Endothelial cell of umbilical vein (primary cell): ENCODE measurements around the gene TMPRSS4. TPM values are rescaled to one million over a fixed set of nuclear protein-coding genes. Genes with fewer than 3 reads are reported as not detected.

ENCODE experiments used
- BruUV-seq: library from RNA; stranded (reverse); fragments of 400-500 nt; replicated peaks from 2 replicates; lab custom pipeline; 2021; lab: Mats Ljungman, UMichigan
- CTCF ChIA-PET: fragments of 300-600, 350-600 bp; sonication (Branson Sonifier 250); formaldehyde crosslinking; loops from one replicate; lab custom pipeline; 2021; ENCODE audit warnings: antibody characterized with exemption, inconsistent platforms; lab: Charles Lee
- POLR2A ChIA-PET: fragments of 300-600, 350-600 bp; sonication (Branson Sonifier 250); formaldehyde crosslinking; loops from one replicate; lab custom pipeline; 2021; ENCODE audit warnings: antibody characterized with exemption, inconsistent platforms; lab: Charles Lee
- DNase-seq: peaks from one replicate; pipeline ENCODE4 v3.0.0-alpha.2; 2011; ENCODE audit warnings: low read depth, low spot score
- FAIRE-seq: peaks from 2 replicates; lab custom pipeline; 2011; peaks lifted over from hg19 to GRCh38; lab: Jason Lieb, UNC
- H2AFZ ChIP-seq: 2 replicates; pipeline ENCODE4 v1.6.0; 2012; ENCODE audit warnings: low read depth, low read length, control low read depth, inconsistent platforms
- H3K27ac ChIP-seq: 2 replicates; pipeline ENCODE4 v1.5.1; 2011; ENCODE audit warnings: low read depth, mild to moderate bottlenecking, control low read depth, low read length, moderate library complexity; ENCODE audit not compliant: insufficient read depth
- H3K27me3 ChIP-seq, 2 experiments: 2 replicates each; pipeline versions ENCODE4 v1.6.0 to v1.6.1; 2011; ENCODE audit warnings: low read length in 2 of 2, mixed read lengths in 1 of 2; ENCODE audit not compliant: control insufficient read depth in 2 of 2, insufficient read depth in 2 of 2
- H3K36me3 ChIP-seq, 2 experiments: 2 replicates in 1 of 2; 3 replicates in 1 of 2; pipeline ENCODE4 v1.5.1; 2011; ENCODE audit warnings: low read length in 2 of 2, mild to moderate bottlenecking in 1 of 2, moderate library complexity in 1 of 2; ENCODE audit not compliant: control insufficient read depth in 2 of 2, insufficient read depth in 2 of 2; ENCODE audit errors: extremely low read depth in 1 of 2
- H3K4me1 ChIP-seq: 3 replicates; pipeline ENCODE4 v1.5.1; 2011; ENCODE audit warnings: mild to moderate bottlenecking, low read length; ENCODE audit not compliant: control insufficient read depth, insufficient read depth; ENCODE audit errors: extremely low read depth
- H3K4me2 ChIP-seq: 2 replicates; pipeline ENCODE4 v1.6.1; 2011; ENCODE audit warnings: low read length, control low read depth, mixed read lengths; ENCODE audit not compliant: insufficient read depth
- H3K4me3 ChIP-seq, 3 experiments: fragments of 200-600 bp in 1 of 3; sonication (generic), shearing (Covaris generic) in 1 of 3; replicated peaks in 1 of 3; 2 replicates each; pipeline ENCODE4 v1.5.1; 2011 to 2016; ENCODE audit warnings: control low read depth in 3 of 3, low read length in 3 of 3, mild to moderate bottlenecking in 2 of 3, inconsistent platforms in 1 of 3, low read depth in 1 of 3, moderate library complexity in 1 of 3; ENCODE audit not compliant: insufficient read depth in 1 of 3
- H3K79me2 ChIP-seq: 2 replicates; pipeline ENCODE4 v1.6.0; 2012; ENCODE audit warnings: low read length, inconsistent platforms; ENCODE audit not compliant: control insufficient read depth, insufficient read depth
- H3K9ac ChIP-seq: replicated peaks from 2 replicates; pipeline ENCODE3; 2011; ENCODE audit warnings: low read length, control low read depth; ENCODE audit not compliant: insufficient read depth; ENCODE audit errors: extremely low read depth
- H3K9me1 ChIP-seq: replicated peaks from 3 replicates; pipeline ENCODE4 v1.6.0; 2011; ENCODE audit warnings: mild to moderate bottlenecking, low read length; ENCODE audit not compliant: control insufficient read depth, insufficient read depth; ENCODE audit errors: extremely low read depth
- H3K9me3 ChIP-seq: replicated peaks from 2 replicates; pipeline ENCODE4 v1.5.1; 2012; ENCODE audit warnings: low read length, inconsistent platforms; ENCODE audit not compliant: control insufficient read depth, insufficient read depth
- H4K20me1 ChIP-seq: replicated peaks from 2 replicates; pipeline ENCODE3; 2011; ENCODE audit warnings: mild to moderate bottlenecking, low read length; ENCODE audit not compliant: control insufficient read depth, insufficient read depth; ENCODE audit errors: extremely low read depth
- FOS ChIP-seq: IDR thresholded peaks from 2 replicates; pipeline ENCODE4 v1.6.1; 2011; ENCODE audit warnings: mild to moderate bottlenecking, low read length, moderate library complexity, borderline replicate concordance; ENCODE audit not compliant: insufficient read depth
- JUN ChIP-seq: IDR thresholded peaks from 2 replicates; pipeline ENCODE4 v1.6.1; 2011; ENCODE audit warnings: borderline replicate concordance, low read depth; ENCODE audit not compliant: insufficient read length, insufficient read depth
- POLR2A ChIP-seq: IDR thresholded peaks from 2 replicates; pipeline ENCODE4 v1.6.1; 2012; ENCODE audit warnings: low read depth, mild to moderate bottlenecking, control low read depth, low read length
- POLR2AphosphoS5 ChIP-seq: IDR thresholded peaks from 2 replicates; pipeline ENCODE4 v1.6.1; 2012; ENCODE audit warnings: low read depth, mild to moderate bottlenecking, control low read depth, low read length, moderate library complexity; ENCODE audit not compliant: insufficient read depth
- dilution Hi-C: fragments of 300-500 bp; cut with MboI; formaldehyde crosslinking; loops from one replicate; pipeline ENCODE4 v1.15.0; 2019; ENCODE audit warnings: low sequenced_read_pairs; ENCODE audit not compliant: extremely low pct_ligation_motif_present
- intact Hi-C: fragments of 100-400 bp; cut with micrococcal nuclease; formaldehyde crosslinking; loops from one replicate; pipeline ENCODE4 v1.10.0; 2022
- polyA plus RNA-seq, 4 experiments: library from polyadenylated mRNA; depleted of rRNA in 3 of 4; stranded (reverse) in 3 of 4; unstranded in 1 of 4; fragments of >200 nt; gene quantifications; 2 replicates each; pipeline versions ENCODE4 v1.2.1 to v1.2.3, GENCODE V29; 2011 to 2012; ENCODE audit warnings: missing spikeins in 1 of 4
- total RNA-seq: library from RNA; stranded (reverse); gene quantifications from 2 replicates; pipeline ENCODE4 v1.2.3, GENCODE V29; 2021
- TF ChIP-seq, protein P1 (sequence below): IDR thresholded peaks from 2 replicates; pipeline ENCODE4 v1.6.1; 2011; ENCODE audit not compliant: insufficient read depth, insufficient read length
- TF ChIP-seq, protein P2 (sequence below), 2 donors: IDR thresholded peaks; 1 replicate in 1 of 2; 2 replicates in 1 of 2; pipeline ENCODE4 v1.5.1; 2011; ENCODE audit warnings: low read length in 2 of 2, mild to moderate bottlenecking in 2 of 2, moderate library complexity in 2 of 2, control low read depth in 1 of 2, inconsistent platforms in 1 of 2, low read depth in 1 of 2; ENCODE audit not compliant: insufficient read depth in 1 of 2; ENCODE audit errors: extremely low read depth in 1 of 2

Gene TMPRSS4
- total and polyA plus RNA-seq, 2 donors (not counting 3 experiments of a cell fraction or from before 2014, with no cell fraction given) = not detected

DNA sequence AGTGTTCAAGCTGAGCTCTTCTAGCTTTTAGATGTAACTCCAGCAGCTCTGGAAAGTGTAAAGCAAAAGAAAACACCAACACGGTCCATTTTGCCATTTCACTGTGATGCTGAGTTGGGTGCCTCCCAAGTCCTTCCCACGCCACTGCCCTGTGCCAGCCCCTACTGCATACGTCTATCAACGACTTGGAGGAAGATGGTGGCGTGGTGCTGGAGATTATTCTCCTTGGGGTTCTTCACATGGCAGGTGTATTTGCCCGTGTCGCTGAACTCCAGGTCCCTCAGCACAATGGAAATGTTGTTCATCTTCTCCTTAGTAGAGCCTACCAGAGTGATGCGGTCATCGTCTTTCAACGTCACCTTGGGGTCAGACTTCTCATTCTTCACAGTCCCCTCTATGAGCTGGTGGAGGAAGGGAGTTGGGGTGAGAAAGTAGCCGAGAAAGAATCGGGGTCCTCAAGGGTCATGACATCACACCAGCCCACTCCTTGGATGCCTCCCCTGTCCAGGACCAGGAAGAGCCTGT is 66.8 kb downstream of the TMPRSS4 start:
- H4K20me1 ChIP-seq = no peaks in the 10 kb centered on the region
- no peak for TF ChIP-seq POLR2A
- TF ChIP-seq, protein P1, sequence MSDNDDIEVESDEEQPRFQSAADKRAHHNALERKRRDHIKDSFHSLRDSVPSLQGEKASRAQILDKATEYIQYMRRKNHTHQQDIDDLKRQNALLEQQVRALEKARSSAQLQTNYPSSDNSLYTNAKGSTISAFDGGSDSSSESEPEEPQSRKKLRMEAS = no peak
- TF ChIP-seq JUN = no peak
- TF ChIP-seq FOS = no peak
- TF ChIP-seq, protein P2, sequence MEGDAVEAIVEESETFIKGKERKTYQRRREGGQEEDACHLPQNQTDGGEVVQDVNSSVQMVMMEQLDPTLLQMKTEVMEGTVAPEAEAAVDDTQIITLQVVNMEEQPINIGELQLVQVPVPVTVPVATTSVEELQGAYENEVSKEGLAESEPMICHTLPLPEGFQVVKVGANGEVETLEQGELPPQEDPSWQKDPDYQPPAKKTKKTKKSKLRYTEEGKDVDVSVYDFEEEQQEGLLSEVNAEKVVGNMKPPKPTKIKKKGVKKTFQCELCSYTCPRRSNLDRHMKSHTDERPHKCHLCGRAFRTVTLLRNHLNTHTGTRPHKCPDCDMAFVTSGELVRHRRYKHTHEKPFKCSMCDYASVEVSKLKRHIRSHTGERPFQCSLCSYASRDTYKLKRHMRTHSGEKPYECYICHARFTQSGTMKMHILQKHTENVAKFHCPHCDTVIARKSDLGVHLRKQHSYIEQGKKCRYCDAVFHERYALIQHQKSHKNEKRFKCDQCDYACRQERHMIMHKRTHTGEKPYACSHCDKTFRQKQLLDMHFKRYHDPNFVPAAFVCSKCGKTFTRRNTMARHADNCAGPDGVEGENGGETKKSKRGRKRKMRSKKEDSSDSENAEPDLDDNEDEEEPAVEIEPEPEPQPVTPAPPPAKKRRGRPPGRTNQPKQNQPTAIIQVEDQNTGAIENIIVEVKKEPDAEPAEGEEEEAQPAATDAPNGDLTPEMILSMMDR (IDR thresholded peaks at IDR 0.05; ENCODE audit: extremely low read depth in 1 of 2, insufficient read depth in 1 of 2, low read depth in 1 of 2, low read length in 2 of 2) = no peak
- TF ChIP-seq POLR2AphosphoS5 = no peak
- H3K4me2 ChIP-seq = no peak overlapping the region
- intact Hi-C loops (no loop called here), dilution Hi-C loops (no loop called here)
- no peaks in the 10 kb centered on the region for H3K4me1 ChIP-seq
- no peak for FAIRE-seq
- peaks cover 33 to 42% of the 10 kb centered on the region in 2 experiments for H3K27me3 ChIP-seq
- H3K36me3 ChIP-seq = no peaks in the 10 kb centered on the region
- H2AFZ ChIP-seq = no peak overlapping the region
- DNase-seq = no peak
- CTCF ChIA-PET = interaction anchor here (1.0 to 7.6 kb wide), 11 partner anchors 9 to 336 kb away, joined by 3 to 112 read pairs (median 3); partner anchors contain the start of gene SCN4B
- no TSS peak for BruUV-seq
- H3K4me3 ChIP-seq = no peak overlapping the region
- H3K9me1 ChIP-seq = no peaks in the 10 kb centered on the region
- no peaks in the 10 kb centered on the region for H3K9me3 ChIP-seq
- POLR2A ChIA-PET = no interaction called here
- H3K27ac ChIP-seq = no peak overlapping the region
- H3K9ac ChIP-seq = no peak overlapping the region
- H3K79me2 ChIP-seq = no peaks in the 10 kb centered on the region
